NAMALWA (cell line): Measurements from ENCODE around the gene PDP2.

ENCODE experiments used
- DNase-seq: peaks from one replicate; pipeline ENCODE4 v3.0.0-alpha.2; 2015; ENCODE audit warnings: low spot score

PDP2 gene

GRCh38 chr16:66935314-66936011 lies 55.1 kb downstream of the PDP2 start, which contains the start of gene CES2:
CES2 (plus strand) TSS chr16:66935516; CDS start chr16:66935636, 120 bp downstream.
- DNase-seq = no peak

DNA sequence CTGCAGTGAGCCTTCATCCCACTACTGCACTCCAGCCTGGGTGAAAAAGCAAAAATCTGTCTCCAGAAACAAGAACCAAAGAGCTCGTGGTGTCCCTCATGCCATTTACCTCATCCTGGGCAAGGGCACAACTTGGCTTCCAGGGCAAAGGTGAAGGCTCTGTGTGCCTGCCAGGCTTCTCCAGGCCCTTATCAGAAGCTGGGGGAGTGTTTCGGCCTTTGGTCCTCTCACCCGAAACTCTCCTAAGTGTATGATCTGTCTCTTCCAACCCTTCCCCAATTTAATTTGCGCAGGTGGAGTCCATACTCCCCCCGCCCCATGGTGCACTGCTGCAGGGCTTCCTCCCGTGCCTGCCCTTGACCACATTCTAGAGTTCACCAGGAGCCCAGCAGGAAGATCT lies 56.1 kb downstream of the PDP2 start:
- DNase-seq = no peak

GRCh38 chr16:66936889-66937554 lies 56.7 kb downstream of the PDP2 start:
- no peak for DNase-seq

GRCh38 chr16:66937725-66938337 lies 57.5 kb downstream of the PDP2 start:
- DNase-seq = no peak

- DNase-seq = no peak
Observed at GRCh38 chr16:66939366-66939765, 59.1 kb downstream of the PDP2 start.

GRCh38 chr16:66940236-66940635 lies 59.9 kb downstream of the PDP2 start:
- DNase-seq = no peak
